ENCODE results near the gene NCOA7.

DNA sequence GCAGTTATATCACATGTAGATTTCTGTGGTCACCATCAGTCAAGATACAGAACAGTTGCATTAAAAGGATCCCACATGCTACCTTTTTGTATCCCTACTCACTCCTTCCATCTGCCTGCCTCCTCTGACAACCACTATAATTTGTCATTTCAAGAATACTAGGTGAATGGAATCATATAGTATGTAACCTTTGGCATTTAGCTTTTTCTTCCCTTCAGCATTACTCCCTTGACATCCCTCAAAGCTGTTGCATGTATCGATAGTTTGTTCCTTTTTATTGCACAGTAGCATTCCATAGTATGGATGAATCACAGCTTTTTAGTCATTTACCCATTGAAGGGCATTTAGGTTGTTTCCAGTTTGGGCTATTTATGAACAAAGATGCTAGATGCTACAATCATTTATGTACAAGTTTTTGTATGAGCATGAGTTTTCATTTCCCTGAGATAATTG is 26.1 kb downstream of the NCOA7 start:
- TF ChIP-seq, protein P1, sequence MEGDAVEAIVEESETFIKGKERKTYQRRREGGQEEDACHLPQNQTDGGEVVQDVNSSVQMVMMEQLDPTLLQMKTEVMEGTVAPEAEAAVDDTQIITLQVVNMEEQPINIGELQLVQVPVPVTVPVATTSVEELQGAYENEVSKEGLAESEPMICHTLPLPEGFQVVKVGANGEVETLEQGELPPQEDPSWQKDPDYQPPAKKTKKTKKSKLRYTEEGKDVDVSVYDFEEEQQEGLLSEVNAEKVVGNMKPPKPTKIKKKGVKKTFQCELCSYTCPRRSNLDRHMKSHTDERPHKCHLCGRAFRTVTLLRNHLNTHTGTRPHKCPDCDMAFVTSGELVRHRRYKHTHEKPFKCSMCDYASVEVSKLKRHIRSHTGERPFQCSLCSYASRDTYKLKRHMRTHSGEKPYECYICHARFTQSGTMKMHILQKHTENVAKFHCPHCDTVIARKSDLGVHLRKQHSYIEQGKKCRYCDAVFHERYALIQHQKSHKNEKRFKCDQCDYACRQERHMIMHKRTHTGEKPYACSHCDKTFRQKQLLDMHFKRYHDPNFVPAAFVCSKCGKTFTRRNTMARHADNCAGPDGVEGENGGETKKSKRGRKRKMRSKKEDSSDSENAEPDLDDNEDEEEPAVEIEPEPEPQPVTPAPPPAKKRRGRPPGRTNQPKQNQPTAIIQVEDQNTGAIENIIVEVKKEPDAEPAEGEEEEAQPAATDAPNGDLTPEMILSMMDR (IDR thresholded peaks at IDR 0.05; ENCODE audit: borderline replicate concordance, extremely low read depth, low read length, poor library complexity, severe bottlenecking), result no peak
- no peak for TF ChIP-seq EZH2 (IDR thresholded peaks at IDR 0.05; ENCODE audit: borderline replicate concordance, low read depth, low read length, severe bottlenecking)

Data from DND-41 (cell line).